HEK293 (cell line): Measurements from ENCODE around the gene TTC9.

Experiments
- IKZF3 ChIP-seq: fragments of 450-650 bp; IDR thresholded peaks from 2 replicates; pipeline ENCODE4 v1.5.0; 2018; ENCODE audit warnings: missing biosample characterization, mild to moderate bottlenecking, missing genetic modification characterization, moderate library complexity
- SETDB1 ChIP-seq: IDR thresholded peaks from one replicate; pipeline ENCODE4 v1.6.1; 2017; ENCODE audit warnings: mild to moderate bottlenecking, low read length, moderate library complexity, mixed read lengths; ENCODE audit not compliant: insufficient read length
- YY1 ChIP-seq: fragments of 450-650 bp; formaldehyde crosslinking; IDR thresholded peaks from 2 replicates; pipeline ENCODE4 v1.5.1; 2018; ENCODE audit warnings: missing biosample characterization, missing genetic modification characterization
- ZBTB21 ChIP-seq: fragments of 450-650 bp; formaldehyde crosslinking; IDR thresholded peaks from 2 replicates; pipeline ENCODE4 v1.5.1; 2017; ENCODE audit warnings: missing biosample characterization, missing genetic modification characterization
- ZBTB48 ChIP-seq: fragments of 450-650 bp; formaldehyde crosslinking; IDR thresholded peaks from 2 replicates; pipeline ENCODE4 v1.5.1; 2016; ENCODE audit warnings: missing biosample characterization, missing genetic modification characterization
- ZNF16 ChIP-seq: fragments of 450-650 bp; formaldehyde crosslinking; IDR thresholded peaks from 2 replicates; pipeline ENCODE4 v1.5.1; 2016; ENCODE audit warnings: low read depth, missing biosample characterization, missing genetic modification characterization
- ZNF510 ChIP-seq: fragments of 450-650 bp; formaldehyde crosslinking; IDR thresholded peaks from 2 replicates; pipeline ENCODE4 v1.5.1; 2018; ENCODE audit warnings: mild to moderate bottlenecking, missing genetic modification characterization, missing biosample characterization; ENCODE audit not compliant: insufficient replicate concordance
- ZNF677 ChIP-seq: fragments of 450-650 bp; IDR thresholded peaks from 2 replicates; pipeline ENCODE4 v1.5.0; 2018; ENCODE audit warnings: missing biosample characterization, mild to moderate bottlenecking, missing genetic modification characterization, moderate library complexity
- TF ChIP-seq, protein P1 (sequence below): fragments of 450-650 bp; formaldehyde crosslinking; IDR thresholded peaks from 2 replicates; pipeline ENCODE4 v1.5.1; 2016; ENCODE audit warnings: missing biosample characterization, missing genetic modification characterization
- TF ChIP-seq, protein P2 (sequence below): fragments of 450-650 bp; formaldehyde crosslinking; conservative IDR thresholded peaks from 2 replicates; pipeline ENCODE4 v1.5.1; 2016; ENCODE audit warnings: low read depth, missing biosample characterization, missing genetic modification characterization
- TF ChIP-seq, protein P3 (sequence below): fragments of 450-650 bp; formaldehyde crosslinking; IDR thresholded peaks from 2 replicates; pipeline ENCODE4 v1.5.1; 2016; ENCODE audit warnings: missing biosample characterization, missing genetic modification characterization
- TF ChIP-seq, protein P4 (sequence below): fragments of 450-650 bp; formaldehyde crosslinking; IDR thresholded peaks from 2 replicates; pipeline ENCODE4 v1.5.1; 2016; ENCODE audit warnings: missing biosample characterization, missing genetic modification characterization

DNA sequence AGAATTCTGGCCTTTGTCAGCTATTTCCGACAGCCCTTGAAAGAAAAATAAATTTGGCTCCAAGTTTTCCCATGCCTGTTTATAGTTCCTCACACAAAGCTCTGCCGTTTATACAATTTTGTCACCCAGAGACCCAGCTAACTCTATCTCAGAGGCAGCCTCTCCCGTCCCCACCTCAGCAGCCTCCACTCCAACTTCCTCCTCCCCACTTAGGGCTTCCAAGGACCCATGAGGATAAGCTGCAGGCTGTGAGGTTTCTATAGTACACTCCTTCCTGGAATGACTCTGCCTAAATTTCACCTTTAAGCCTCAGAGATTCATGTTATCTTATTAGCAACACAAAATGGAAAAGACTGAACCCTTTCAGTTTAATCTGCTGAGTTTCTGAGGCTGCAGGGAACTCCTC, 71.8 kb downstream of the TTC9 start:
- TF ChIP-seq ZNF16 (tag by site-specific recombination) (no peak), YY1 (tag by site-specific recombination) (no peak), IKZF3 (tag by site-specific recombination) (no peak), ZNF677 (no peak), ZBTB21 (tag by site-specific recombination) (no peak), ZNF510 (no peak), SETDB1 (no peak), ZBTB48 (tag by site-specific recombination) (no peak)
- TF ChIP-seq, protein P1, sequence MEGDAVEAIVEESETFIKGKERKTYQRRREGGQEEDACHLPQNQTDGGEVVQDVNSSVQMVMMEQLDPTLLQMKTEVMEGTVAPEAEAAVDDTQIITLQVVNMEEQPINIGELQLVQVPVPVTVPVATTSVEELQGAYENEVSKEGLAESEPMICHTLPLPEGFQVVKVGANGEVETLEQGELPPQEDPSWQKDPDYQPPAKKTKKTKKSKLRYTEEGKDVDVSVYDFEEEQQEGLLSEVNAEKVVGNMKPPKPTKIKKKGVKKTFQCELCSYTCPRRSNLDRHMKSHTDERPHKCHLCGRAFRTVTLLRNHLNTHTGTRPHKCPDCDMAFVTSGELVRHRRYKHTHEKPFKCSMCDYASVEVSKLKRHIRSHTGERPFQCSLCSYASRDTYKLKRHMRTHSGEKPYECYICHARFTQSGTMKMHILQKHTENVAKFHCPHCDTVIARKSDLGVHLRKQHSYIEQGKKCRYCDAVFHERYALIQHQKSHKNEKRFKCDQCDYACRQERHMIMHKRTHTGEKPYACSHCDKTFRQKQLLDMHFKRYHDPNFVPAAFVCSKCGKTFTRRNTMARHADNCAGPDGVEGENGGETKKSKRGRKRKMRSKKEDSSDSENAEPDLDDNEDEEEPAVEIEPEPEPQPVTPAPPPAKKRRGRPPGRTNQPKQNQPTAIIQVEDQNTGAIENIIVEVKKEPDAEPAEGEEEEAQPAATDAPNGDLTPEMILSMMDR (tag by site-specific recombination), result no peak
- TF ChIP-seq, protein P2, sequence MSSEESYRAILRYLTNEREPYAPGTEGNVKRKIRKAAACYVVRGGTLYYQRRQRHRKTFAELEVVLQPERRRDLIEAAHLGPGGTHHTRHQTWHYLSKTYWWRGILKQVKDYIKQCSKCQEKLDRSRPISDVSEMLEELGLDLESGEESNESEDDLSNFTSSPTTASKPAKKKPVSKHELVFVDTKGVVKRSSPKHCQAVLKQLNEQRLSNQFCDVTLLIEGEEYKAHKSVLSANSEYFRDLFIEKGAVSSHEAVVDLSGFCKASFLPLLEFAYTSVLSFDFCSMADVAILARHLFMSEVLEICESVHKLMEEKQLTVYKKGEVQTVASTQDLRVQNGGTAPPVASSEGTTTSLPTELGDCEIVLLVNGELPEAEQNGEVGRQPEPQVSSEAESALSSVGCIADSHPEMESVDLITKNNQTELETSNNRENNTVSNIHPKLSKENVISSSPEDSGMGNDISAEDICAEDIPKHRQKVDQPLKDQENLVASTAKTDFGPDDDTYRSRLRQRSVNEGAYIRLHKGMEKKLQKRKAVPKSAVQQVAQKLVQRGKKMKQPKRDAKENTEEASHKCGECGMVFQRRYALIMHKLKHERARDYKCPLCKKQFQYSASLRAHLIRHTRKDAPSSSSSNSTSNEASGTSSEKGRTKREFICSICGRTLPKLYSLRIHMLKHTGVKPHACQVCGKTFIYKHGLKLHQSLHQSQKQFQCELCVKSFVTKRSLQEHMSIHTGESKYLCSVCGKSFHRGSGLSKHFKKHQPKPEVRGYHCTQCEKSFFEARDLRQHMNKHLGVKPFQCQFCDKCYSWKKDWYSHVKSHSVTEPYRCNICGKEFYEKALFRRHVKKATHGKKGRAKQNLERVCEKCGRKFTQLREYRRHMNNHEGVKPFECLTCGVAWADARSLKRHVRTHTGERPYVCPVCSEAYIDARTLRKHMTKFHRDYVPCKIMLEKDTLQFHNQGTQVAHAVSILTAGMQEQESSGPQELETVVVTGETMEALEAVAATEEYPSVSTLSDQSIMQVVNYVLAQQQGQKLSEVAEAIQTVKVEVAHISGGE (tag by site-specific recombination), result no peak
- TF ChIP-seq, protein P3, sequence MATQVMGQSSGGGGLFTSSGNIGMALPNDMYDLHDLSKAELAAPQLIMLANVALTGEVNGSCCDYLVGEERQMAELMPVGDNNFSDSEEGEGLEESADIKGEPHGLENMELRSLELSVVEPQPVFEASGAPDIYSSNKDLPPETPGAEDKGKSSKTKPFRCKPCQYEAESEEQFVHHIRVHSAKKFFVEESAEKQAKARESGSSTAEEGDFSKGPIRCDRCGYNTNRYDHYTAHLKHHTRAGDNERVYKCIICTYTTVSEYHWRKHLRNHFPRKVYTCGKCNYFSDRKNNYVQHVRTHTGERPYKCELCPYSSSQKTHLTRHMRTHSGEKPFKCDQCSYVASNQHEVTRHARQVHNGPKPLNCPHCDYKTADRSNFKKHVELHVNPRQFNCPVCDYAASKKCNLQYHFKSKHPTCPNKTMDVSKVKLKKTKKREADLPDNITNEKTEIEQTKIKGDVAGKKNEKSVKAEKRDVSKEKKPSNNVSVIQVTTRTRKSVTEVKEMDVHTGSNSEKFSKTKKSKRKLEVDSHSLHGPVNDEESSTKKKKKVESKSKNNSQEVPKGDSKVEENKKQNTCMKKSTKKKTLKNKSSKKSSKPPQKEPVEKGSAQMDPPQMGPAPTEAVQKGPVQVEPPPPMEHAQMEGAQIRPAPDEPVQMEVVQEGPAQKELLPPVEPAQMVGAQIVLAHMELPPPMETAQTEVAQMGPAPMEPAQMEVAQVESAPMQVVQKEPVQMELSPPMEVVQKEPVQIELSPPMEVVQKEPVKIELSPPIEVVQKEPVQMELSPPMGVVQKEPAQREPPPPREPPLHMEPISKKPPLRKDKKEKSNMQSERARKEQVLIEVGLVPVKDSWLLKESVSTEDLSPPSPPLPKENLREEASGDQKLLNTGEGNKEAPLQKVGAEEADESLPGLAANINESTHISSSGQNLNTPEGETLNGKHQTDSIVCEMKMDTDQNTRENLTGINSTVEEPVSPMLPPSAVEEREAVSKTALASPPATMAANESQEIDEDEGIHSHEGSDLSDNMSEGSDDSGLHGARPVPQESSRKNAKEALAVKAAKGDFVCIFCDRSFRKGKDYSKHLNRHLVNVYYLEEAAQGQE (tag by site-specific recombination), result no peak
- TF ChIP-seq, protein P4, sequence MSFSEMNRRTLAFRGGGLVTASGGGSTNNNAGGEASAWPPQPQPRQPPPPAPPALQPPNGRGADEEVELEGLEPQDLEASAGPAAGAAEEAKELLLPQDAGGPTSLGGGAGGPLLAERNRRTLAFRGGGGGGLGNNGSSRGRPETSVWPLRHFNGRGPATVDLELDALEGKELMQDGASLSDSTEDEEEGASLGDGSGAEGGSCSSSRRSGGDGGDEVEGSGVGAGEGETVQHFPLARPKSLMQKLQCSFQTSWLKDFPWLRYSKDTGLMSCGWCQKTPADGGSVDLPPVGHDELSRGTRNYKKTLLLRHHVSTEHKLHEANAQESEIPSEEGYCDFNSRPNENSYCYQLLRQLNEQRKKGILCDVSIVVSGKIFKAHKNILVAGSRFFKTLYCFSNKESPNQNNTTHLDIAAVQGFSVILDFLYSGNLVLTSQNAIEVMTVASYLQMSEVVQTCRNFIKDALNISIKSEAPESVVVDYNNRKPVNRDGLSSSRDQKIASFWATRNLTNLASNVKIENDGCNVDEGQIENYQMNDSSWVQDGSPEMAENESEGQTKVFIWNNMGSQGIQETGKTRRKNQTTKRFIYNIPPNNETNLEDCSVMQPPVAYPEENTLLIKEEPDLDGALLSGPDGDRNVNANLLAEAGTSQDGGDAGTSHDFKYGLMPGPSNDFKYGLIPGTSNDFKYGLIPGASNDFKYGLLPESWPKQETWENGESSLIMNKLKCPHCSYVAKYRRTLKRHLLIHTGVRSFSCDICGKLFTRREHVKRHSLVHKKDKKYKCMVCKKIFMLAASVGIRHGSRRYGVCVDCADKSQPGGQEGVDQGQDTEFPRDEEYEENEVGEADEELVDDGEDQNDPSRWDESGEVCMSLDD (tag by site-specific recombination), result no peak
